Activated CD8-positive, alpha-beta memory T cell treated with anti-CD3 and anti-CD28 coated beads, Interleukin-2, amount 50 U/mL, for 48 hours (primary cell): ENCODE data around the gene CDHR3.
"Not testable (repeated sequence)": the region's sequence is repeated elsewhere in the genome, so short reads cannot be mapped to it uniquely, and the experiment has no call there.

Experiments used
- DNase-seq: peaks from one replicate; pipeline ENCODE4 v3.0.0-alpha.2; 2020

CDHR3 gene

DNA sequence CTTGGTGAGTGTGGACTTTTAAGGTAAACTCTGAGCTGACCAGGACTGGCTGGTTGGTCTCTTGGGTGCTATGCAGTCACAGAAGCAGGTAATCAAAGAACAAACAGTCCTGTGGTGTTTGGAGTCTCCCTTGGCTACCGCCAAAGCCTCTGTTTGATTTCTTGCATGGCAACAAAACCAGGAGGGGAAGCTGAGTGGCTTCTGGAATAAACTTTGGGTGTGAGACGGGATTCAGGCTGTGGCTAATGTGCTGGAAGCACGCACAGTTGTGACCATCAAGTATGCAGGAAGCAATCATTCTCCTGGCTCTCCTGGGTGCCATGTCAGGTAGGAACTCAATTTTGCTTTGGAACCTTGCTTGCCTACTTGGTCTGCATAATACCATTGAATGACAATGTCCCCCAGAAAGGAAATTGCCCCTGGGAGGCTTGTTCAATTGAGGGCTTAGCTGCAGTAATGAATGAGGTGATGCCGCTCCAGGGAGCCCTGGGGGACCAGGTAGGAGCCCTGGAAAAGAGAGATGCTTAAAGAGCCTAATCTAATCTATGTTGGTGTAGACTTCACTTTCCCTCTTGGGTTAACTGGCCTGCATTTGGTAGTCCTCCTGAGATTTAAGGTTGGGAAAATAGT is at the start of gene CDHR3:
CDHR3 (plus strand) TSS at position 227 of the 630 bp plus-strand sequence; CDS start at position 282, 55 bp downstream.
- no peak for DNase-seq

GRCh38 chr7:105913947-105914346 is 49.1 kb upstream of the CDHR3 start:
- DNase-seq: no peak

DNA sequence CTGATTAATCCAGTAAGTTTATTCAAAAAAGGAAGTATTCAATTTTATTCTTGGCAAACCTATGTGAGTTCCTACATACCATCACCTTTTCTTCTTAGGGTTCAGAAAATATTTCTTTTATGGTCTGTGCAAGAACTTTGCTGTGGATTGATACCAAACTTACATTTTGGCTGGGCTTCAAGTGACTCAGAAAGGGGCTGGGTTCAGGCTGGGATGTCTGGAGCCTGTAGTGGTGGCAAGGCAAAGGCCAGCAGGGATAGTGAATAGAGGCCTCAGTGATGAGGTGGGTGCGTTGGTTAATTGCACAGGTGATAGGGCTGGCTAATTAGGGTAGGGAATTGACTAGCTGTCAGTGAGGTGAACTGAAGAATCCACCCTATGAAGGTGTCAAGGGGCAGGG is 46.5 kb upstream of the CDHR3 start:
- no peak for DNase-seq

DNA sequence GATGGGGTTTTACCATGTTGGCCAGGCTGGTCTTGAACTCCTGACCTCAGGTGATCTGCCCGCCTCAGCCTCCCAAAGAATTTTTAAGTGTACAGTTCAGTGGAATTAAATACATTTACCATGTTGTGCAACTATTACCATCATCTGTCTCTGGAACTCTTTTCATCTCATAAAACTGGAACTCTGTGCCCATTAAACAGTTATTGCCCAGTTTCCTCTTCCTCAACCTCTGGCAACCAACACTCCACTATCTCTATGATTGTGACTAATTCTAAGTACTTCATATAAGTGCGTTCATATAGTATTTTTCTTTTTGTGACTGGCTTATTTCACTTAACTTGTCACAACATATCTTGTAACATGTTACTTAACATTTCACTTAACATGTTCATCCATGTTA is 45.4 kb upstream of the CDHR3 start:
- DNase-seq: no peak

- DNase-seq: no peak
Observed at GRCh38 chr7:105920766-105921165, 42.3 kb upstream of the CDHR3 start.

GRCh38 chr7:105924945-105925344 is 38.1 kb upstream of the CDHR3 start:
- no peak for DNase-seq

GRCh38 chr7:105926131-105926530 is 36.9 kb upstream of the CDHR3 start:
- no peak for DNase-seq

GRCh38 chr7:105931179-105931578 is 31.9 kb upstream of the CDHR3 start:
- no peak for DNase-seq

- DNase-seq: no peak
Observed at GRCh38 chr7:105932835-105933477, 30.1 kb upstream of the CDHR3 start.

GRCh38 chr7:105934572-105935185 is 28.4 kb upstream of the CDHR3 start:
- no peak for DNase-seq

GRCh38 chr7:105935250-105935649 is 27.8 kb upstream of the CDHR3 start:
- DNase-seq: no peak

DNA sequence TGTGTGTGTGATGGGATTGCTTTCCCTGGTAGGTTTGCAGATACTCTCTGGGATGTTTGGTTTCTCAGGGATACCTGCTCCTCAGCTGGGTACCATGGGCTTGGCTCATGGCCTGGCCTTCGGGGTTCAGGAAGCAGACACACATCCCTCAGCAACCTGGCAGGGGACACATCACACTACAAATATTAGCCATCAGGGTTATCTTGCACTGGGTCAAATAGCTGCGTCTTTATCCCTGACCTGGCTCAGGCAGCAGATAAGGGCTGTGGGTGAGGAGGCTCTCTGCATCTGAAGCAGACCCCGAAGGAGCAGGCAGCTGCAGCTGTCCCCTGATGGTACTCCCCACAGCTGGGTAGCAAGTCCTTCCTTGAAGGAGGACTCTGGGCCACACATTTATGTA is 25.7 kb upstream of the CDHR3 start:
- DNase-seq: no peak

DNA sequence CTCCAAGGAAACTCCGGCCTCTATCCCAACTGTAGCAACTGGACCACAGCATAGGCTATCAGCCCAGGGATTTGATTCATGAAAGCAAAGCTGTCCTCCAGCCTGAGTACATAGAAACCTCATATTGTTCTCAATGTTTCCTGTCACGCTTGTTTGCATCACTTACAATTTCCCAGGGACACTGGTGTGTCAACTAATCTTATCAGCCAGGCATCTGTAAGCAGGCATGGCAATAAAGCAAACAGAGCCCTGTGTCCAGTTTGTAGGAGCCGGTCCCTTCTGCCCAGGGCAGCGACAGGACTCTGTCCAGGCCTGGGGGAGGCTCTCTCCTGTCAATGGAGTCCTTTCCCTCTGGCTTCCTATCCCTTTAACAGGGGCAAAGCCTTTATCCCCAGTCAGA is 23.0 kb upstream of the CDHR3 start:
- DNase-seq: no peak

DNA sequence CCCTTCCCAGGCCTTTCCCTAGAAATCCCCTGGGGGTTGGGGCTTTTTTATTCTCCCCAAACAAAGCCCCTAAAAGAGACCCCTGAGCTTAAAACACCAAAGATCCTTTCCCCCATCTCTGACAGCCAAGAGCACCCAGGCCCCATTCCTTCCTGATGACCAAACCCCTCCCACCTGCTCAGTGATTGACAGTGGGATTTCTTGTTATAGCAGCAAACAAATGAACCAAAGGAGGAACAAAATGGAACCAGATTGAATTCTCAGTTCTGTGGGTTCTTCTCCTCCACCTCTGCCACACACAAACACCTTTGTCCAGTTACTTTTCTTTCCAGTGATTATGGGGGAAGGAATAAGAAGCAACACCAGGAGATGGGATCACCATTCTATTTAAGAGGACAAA is 21.5 kb upstream of the CDHR3 start:
- no peak for DNase-seq

- no peak for DNase-seq
Observed at GRCh38 chr7:105943486-105943885, 19.6 kb upstream of the CDHR3 start.

- DNase-seq: no peak
Observed at GRCh38 chr7:105945848-105946247, 17.2 kb upstream of the CDHR3 start.

DNA sequence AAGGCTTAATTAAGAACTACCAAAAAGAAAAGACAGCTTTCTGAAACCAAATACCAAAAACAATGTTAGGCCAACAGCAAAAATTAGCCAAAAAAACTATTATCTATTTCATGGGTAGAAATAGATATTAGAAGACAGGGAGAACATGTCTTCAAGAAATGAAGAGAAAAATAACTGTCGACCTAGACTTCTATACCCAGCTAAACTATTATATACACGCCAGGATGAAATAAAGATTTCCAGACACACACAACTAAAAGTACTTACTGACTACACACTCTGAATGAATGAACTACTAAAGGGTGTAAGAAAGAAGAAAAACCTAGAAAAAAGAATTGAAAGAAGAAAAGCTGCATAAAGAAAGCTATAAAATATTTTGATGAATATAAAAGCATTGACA is 11.5 kb upstream of the CDHR3 start:
- no peak for DNase-seq

GRCh38 chr7:105952917-105953595 is 10.0 kb upstream of the CDHR3 start:
- DNase-seq: no peak

DNA sequence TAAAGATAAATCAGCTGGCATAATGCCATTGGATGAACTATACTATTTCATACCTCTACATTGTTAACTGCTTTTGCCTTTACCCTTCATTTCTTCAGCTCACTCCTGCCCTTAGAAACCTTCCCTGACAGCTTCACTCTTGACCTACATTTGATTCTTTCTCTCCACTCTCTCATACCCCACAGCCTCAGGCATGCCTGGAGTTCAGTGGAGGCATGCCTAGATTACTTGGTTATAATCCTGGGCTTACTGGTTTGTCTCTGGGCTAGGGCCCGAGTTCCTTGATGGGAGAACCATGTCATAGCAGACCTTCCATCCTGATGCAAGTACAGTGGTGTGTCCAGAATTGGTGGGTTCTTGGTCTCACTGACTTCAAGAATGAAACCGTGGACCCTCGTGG is 8.4 kb upstream of the CDHR3 start:
- DNase-seq: no peak

DNA sequence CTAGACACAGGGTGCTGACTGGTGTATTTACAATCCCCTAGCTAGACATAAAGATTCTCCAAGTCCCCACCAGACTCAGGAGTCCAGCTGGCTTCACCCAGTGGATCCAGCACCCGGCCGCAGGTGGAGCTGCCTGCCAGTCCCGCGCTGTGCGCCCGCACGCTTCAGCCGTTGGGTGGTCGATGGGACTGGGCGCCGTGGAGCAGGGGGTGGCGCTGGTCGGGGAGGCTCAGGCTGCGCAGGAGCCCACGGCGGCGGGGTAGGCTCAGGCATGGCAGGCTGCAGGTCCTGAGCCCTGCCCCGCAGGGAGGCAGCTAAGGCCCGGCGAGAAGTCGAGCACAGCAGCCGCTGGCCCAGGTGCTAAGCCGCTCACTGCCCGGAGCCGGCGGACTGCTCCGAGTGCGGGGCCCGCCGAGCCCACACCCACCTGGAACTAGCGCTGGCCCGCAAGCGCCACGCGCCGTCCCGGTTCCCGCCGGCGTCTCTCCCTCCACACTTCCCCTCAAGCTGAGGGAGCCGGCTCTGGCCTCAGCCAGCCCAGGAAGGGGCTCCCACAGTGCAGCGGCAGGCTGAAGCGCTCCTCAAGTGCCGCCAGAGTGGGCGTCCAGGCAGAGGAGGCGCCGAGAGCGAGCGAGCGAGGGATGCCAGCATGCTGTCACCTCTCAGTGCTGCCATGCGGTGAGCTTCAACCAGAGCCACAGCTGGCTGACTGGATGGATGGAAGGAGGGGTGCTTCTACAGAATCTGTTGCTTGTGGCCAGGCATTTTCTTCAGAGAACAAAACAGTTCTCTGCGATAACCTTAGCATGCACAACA is 7.2 kb upstream of the CDHR3 start:
- DNase-seq: not testable (repeated sequence)

GRCh38 chr7:105958012-105958411 is 5.1 kb upstream of the CDHR3 start:
- DNase-seq: no peak

- DNase-seq: no peak
Observed at GRCh38 chr7:105962353-105962752, 711 bp upstream of the CDHR3 start.

- DNase-seq: no peak
Observed at GRCh38 chr7:105971845-105972244, 8.8 kb downstream of the CDHR3 start.
